OCI-LY1 (cell line): ENCODE data around the gene SLCO2A1.

Experiments
- H2AFZ ChIP-seq: fragments of 200-600 bp; sonication (generic), shearing (Covaris generic); 2 replicates; pipeline ENCODE4 v1.6.0; 2014; ENCODE audit warnings: antibody characterized with exemption, mild to moderate bottlenecking, low read length
- H3F3A ChIP-seq: fragments of 200-600 bp; sonication (generic), shearing (Covaris generic); 2 replicates; pipeline ENCODE4 v1.6.0; 2014; ENCODE audit warnings: mild to moderate bottlenecking, antibody characterized with exemption, low read length, moderate library complexity; ENCODE audit not compliant: insufficient read depth
- H3K27ac ChIP-seq: fragments of 200-600 bp; sonication (generic); 2 replicates; pipeline ENCODE4 v1.5.1; 2014; ENCODE audit warnings: low read length, mixed run types, mild to moderate bottlenecking, low read depth; ENCODE audit not compliant: poor library complexity, severe bottlenecking
- H3K27me3 ChIP-seq: fragments of 200-600 bp; sonication (generic); 2 replicates; pipeline ENCODE4 v1.6.0; 2014; ENCODE audit warnings: antibody characterized with exemption, mild to moderate bottlenecking, low read length, moderate library complexity; ENCODE audit not compliant: insufficient read depth
- H3K36me3 ChIP-seq: fragments of 200-600 bp; sonication (generic); 2 replicates; pipeline ENCODE4 v1.6.1; 2014; ENCODE audit warnings: mild to moderate bottlenecking, antibody characterized with exemption, low read length, moderate library complexity, mixed read lengths; ENCODE audit not compliant: insufficient read depth
- H3K4me1 ChIP-seq: fragments of 200-600 bp; sonication (generic); 2 replicates; pipeline ENCODE4 v1.5.1; 2014; ENCODE audit warnings: mild to moderate bottlenecking, low read length, moderate library complexity; ENCODE audit not compliant: insufficient read depth, severe bottlenecking
- H3K4me2 ChIP-seq: fragments of 200-600 bp; sonication (generic), shearing (Covaris generic); 2 replicates; pipeline ENCODE4 v1.6.1; 2014; ENCODE audit warnings: low read length
- H3K4me3 ChIP-seq: fragments of 200-600 bp; sonication (generic); 2 replicates; pipeline ENCODE4 v1.5.1; 2014; ENCODE audit warnings: low read length, low read depth, mild to moderate bottlenecking, mixed read lengths; ENCODE audit not compliant: poor library complexity, severe bottlenecking
- H3K79me2 ChIP-seq: fragments of 200-600 bp; shearing (Covaris generic); 2 replicates; pipeline ENCODE4 v1.6.1; 2016; ENCODE audit warnings: mixed run types, low read length, mixed read lengths; ENCODE audit not compliant: insufficient read depth
- H3K9ac ChIP-seq: fragments of 200-600 bp; sonication (generic), shearing (Covaris generic); 2 replicates; pipeline ENCODE4 v1.6.1; 2014; ENCODE audit warnings: mild to moderate bottlenecking, low read length, mixed read lengths
- H3K9me2 ChIP-seq: fragments of 200-600 bp; sonication (generic), shearing (Covaris generic); 2 replicates; pipeline ENCODE4 v1.6.1; 2014; ENCODE audit warnings: low read depth, mild to moderate bottlenecking, low read length, mixed read lengths
- H3K9me3 ChIP-seq: fragments of 200-600 bp; shearing (Covaris generic); 2 replicates; pipeline ENCODE4 v1.6.1; 2014; ENCODE audit warnings: low read length, mixed read lengths
- H4K20me1 ChIP-seq: fragments of 200-600 bp; sonication (generic), shearing (Covaris generic); 2 replicates; pipeline ENCODE4 v1.6.0; 2016; ENCODE audit warnings: mild to moderate bottlenecking, low read length; ENCODE audit not compliant: insufficient read depth
- CTCF ChIP-seq: fragments of 200-600 bp; sonication (generic), shearing (Covaris generic); IDR thresholded peaks from 2 replicates; pipeline ENCODE4 v1.5.1; 2017; ENCODE audit warnings: mild to moderate bottlenecking, antibody characterized with exemption, low read length, moderate library complexity, mixed read lengths
- EZH2 ChIP-seq: fragments of 200-600 bp; sonication (generic), shearing (Covaris generic); IDR thresholded peaks from 2 replicates; pipeline ENCODE4 v1.8.0; 2017; ENCODE audit warnings: borderline replicate concordance, mixed run types, mild to moderate bottlenecking, antibody characterized with exemption, low read length, moderate library complexity, mixed read lengths

SLCO2A1 gene

GRCh38 chr3:134001251-134001650, 28.5 kb downstream of the SLCO2A1 start:
- Histone ChIP-seq H3K9me3 (no peaks in the 10 kb centered on the region), H3F3A (no peaks in the 10 kb centered on the region), H4K20me1 (no peaks in the 10 kb centered on the region), H3K4me3 (no peak overlapping the region), H2AFZ (no peak overlapping the region), H3K79me2 (no peaks in the 10 kb centered on the region), H3K9me2 (no peaks in the 10 kb centered on the region), H3K36me3 (no peaks in the 10 kb centered on the region), H3K27me3 (peaks cover 9% of the 10 kb centered on the region; the same call in 1 of the 2 replicates), H3K9ac (no peak overlapping the region), H3K4me2 (no peak overlapping the region), H3K4me1 (no peaks in the 10 kb centered on the region), H3K27ac (no peak overlapping the region)
- no peak for TF ChIP-seq CTCF
- no peak for TF ChIP-seq EZH2

GRCh38 chr3:133999891-134000685, 29.6 kb downstream of the SLCO2A1 start:
- Histone ChIP-seq H2AFZ (no peak overlapping the region), H3K4me2 (no peak overlapping the region), H3K27me3 (peaks cover 9% of the 10 kb centered on the region; the same call in 1 of the 2 replicates), H3K27ac (no peak overlapping the region), H3K9ac (no peak overlapping the region), H4K20me1 (no peaks in the 10 kb centered on the region), H3K36me3 (no peaks in the 10 kb centered on the region), H3K4me3 (no peak overlapping the region), H3K9me2 (no peaks in the 10 kb centered on the region), H3K4me1 (no peaks in the 10 kb centered on the region), H3F3A (no peaks in the 10 kb centered on the region), H3K79me2 (no peaks in the 10 kb centered on the region), H3K9me3 (no peaks in the 10 kb centered on the region)
- TF ChIP-seq EZH2 (no peak), CTCF (no peak)

GRCh38 chr3:133998691-133999241, 31.0 kb downstream of the SLCO2A1 start:
- TF ChIP-seq CTCF, result no peak
- no peak for TF ChIP-seq EZH2
- no peaks in the 10 kb centered on the region for H3K4me1 ChIP-seq

More at GRCh38 chr3:133998691-133999241, 31.0 kb downstream of the SLCO2A1 start:
- H3K9me3 ChIP-seq, result no peaks in the 10 kb centered on the region
- H3K9ac ChIP-seq, result no peak overlapping the region
- no peak overlapping the region for H2AFZ ChIP-seq
- no peak overlapping the region for H3K4me3 ChIP-seq
- no peak overlapping the region for H3K4me2 ChIP-seq
- H3K27me3 ChIP-seq, result peaks cover 9% of the 10 kb centered on the region; the same call in 1 of the 2 replicates
- H3K79me2 ChIP-seq, result no peaks in the 10 kb centered on the region
- no peaks in the 10 kb centered on the region for H3K36me3 ChIP-seq
- no peaks in the 10 kb centered on the region for H4K20me1 ChIP-seq
- no peaks in the 10 kb centered on the region for H3F3A ChIP-seq
- no peaks in the 10 kb centered on the region for H3K9me2 ChIP-seq
- no peak overlapping the region for H3K27ac ChIP-seq
